ENCODE results near the gene SLC1A2.

Gene SLC1A2

GRCh38 chr11:35375332-35376117 is 43.8 kb downstream of the SLC1A2 start:
- DNase-seq: no peak

GRCh38 chr11:35373284-35373933 is 45.9 kb downstream of the SLC1A2 start:
- DNase-seq: no peak

GRCh38 chr11:35372565-35373283 is 46.6 kb downstream of the SLC1A2 start:
- DNase-seq: no peak

GRCh38 chr11:35367491-35367890 is 51.9 kb downstream of the SLC1A2 start:
- DNase-seq: no peak

GRCh38 chr11:35366798-35367197 is 52.6 kb downstream of the SLC1A2 start:
- no peak for DNase-seq

- DNase-seq: no peak
Observed at GRCh38 chr11:35365961-35366360, 53.4 kb downstream of the SLC1A2 start.

GRCh38 chr11:35365395-35365794 is 54.0 kb downstream of the SLC1A2 start:
- no peak for DNase-seq

- DNase-seq: peak; percentile 89
Observed at GRCh38 chr11:35363854-35364780, 55.2 kb downstream of the SLC1A2 start.

- no peak for DNase-seq
Observed at GRCh38 chr11:35363246-35363801, 56.0 kb downstream of the SLC1A2 start.

GRCh38 chr11:35362521-35362980 is 56.8 kb downstream of the SLC1A2 start:
- DNase-seq: no peak

GRCh38 chr11:35360055-35360530 is 59.3 kb downstream of the SLC1A2 start:
- no peak for DNase-seq

- DNase-seq: no peak
Observed at GRCh38 chr11:35359321-35360054, 59.9 kb downstream of the SLC1A2 start.

- DNase-seq: no peak
Observed at GRCh38 chr11:35358391-35358790, 61.0 kb downstream of the SLC1A2 start.

- no peak for DNase-seq
Observed at GRCh38 chr11:35357923-35358322, 61.4 kb downstream of the SLC1A2 start.

GRCh38 chr11:35355102-35355749 is 64.1 kb downstream of the SLC1A2 start:
- no peak for DNase-seq

GRCh38 chr11:35354644-35355043 is 64.7 kb downstream of the SLC1A2 start:
- DNase-seq: no peak

GRCh38 chr11:35352077-35352888 is 67.1 kb downstream of the SLC1A2 start:
- DNase-seq: no peak

GRCh38 chr11:35349897-35350296 is 69.5 kb downstream of the SLC1A2 start:
- DNase-seq: no peak

- no peak for DNase-seq
Observed at GRCh38 chr11:35348898-35349687, 70.3 kb downstream of the SLC1A2 start.

Data from NCI-H446 treated with DMSO at 0.1 percent for 48 hours (cell line).